GM19468 (cell line): Measurements from ENCODE around the gene TENM3.

Source experiments
- ATAC-seq: cut with Tn5 transposase; IDR thresholded peaks from one replicate; pipeline ENCODE4 v1.9.1; 2021; ENCODE audit warnings: mild to moderate bottlenecking, moderate library complexity, moderate number of reproducible peaks; ENCODE audit not compliant: unreplicated experiment; ENCODE audit errors: extremely low read depth

Gene TENM3

DNA sequence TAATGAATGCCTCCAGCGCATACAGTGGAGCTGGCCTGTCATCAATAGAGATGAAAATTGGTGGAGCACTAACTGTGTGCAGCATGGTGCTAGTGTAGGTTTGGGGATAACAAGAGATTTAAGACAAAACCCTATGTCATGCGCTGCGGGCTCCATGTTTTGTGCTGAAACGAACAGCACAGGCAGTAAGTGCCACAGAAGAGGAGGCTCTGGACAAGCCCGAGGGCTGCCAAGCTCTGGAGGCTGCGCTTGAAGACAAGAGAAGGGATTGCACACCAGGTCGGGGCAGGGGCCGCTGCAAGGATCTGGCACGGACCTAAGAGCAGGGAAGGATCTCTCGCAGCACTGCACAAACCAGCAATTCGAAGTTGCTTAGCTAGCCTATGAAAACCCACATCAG is 35.5 kb downstream of the TENM3 start:
- no peak for ATAC-seq

- ATAC-seq, result no peak
Observed at GRCh38 chr4:182280436-182281111, 37.4 kb downstream of the TENM3 start.

GRCh38 chr4:182286035-182286434 is 42.8 kb downstream of the TENM3 start:
- no peak for ATAC-seq

DNA sequence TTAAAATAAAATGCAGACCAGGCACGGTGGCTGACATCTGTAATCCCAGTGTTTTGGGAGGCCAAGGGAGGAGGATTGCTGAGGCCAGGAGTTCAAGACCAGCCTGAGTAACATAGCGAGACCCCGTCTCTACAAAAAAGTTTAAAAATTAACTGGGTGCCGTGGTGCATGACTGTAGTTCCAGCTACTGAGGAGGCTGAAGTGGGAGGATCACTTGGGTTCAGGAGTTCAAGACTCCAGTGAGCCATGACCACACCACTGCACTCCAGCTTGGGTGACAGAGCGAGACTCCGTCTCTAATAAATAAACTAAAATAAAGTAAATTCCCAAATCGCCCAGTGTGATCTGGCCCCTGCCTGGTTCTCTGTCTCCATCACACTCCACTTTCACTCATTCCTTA is 43.7 kb downstream of the TENM3 start:
- no peak for ATAC-seq

DNA sequence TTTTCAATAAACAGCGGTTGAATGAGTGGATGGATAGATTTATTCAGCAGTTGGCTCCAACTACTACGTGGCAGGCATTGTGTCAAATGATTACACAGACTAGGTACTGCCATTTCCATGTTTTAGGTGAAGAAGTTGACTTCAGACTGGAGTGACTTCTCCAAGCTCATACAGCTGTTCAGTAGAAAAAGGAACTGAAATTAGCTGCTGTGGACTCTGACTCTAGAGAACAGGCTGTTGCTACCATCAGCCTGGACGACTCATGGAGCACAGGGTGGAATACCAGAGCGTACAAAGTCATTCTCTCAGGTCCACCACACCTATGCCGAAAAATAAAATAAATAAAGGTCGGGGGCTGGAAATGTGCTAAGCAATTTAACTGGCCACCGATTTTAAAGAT is 45.3 kb downstream of the TENM3 start:
- no peak for ATAC-seq

DNA sequence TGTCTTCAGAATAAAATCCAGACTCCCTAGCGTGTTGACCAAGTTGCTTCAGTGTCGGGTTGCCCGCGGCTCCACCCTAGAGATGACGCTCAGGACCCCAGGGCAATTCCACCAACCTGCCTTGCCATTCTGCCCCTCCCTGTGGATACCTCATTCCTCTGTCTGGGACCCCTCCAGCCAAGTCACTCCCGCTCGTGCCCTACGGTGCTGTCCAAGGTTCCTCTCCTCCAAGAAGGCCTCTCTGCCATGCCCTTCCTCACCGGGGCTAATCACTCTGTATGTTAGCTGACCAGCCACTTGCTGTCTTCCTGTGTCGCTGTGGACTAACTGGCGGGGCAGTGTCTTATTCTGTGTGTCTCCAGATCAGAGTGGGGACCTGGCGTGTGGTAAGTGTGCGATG is 46.6 kb downstream of the TENM3 start:
- no peak for ATAC-seq

GRCh38 chr4:182291175-182291574 is 48.0 kb downstream of the TENM3 start:
- no peak for ATAC-seq

DNA sequence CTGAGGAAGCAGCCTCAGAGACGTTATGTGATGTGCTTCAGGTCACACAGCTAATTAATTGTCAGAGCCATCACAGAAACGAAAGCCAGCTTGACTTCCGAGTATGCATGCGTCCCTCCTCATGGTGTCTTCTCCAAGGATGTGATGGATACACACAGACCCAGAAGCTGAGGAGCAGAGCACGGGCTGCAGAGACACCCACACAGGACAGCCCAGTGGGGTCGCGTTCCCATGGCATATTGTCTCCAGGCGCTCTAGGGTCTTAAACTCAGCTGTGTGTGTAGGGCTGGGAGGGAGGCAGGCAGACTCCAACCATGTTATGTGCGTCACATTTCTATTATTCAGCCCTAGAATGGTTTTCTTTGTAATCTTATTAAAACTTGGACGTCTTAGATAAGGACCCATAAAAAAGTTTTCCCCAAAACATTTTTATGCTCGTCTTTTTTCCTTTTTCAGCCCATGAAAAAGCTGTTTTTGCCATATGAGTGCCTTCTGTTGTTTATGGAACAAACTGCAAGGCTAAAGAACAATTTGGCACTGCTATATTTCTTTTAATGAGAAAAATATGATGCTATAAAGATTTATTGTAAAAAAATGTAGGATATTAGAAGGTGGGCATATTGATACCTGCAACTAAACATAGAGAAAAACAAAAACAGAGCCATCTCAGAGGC is 48.5 kb downstream of the TENM3 start:
- no peak for ATAC-seq

GRCh38 chr4:182292612-182293011 is 49.4 kb downstream of the TENM3 start:
- no peak for ATAC-seq

DNA sequence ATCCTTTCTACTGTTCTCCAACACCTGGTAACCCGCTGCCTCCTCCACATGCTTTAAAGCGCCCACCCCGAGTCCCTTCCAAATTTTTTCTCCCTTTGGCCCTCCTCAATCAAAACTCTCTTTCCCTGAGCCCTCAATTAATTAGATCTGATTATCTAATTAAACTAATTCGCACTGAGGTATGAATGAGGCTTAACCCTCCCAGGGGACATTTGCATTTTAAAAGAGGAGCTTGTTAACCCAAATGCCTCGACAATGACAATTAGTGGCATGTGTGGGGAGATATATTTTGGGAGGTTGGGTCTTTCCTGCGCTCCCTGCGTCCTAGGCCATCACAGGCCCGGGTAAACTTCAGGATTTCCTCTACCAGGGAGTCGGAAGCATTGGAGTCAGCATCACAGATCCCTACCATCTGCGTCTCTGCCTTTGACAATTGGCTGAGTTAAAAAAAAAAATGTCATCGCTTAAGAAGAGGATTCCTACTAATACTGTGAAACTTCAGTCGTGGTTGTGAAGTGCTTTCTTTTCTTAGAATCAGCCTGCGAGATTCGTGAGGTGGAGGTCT is 50.6 kb downstream of the TENM3 start:
- no peak for ATAC-seq

- ATAC-seq, result no peak
Observed at GRCh38 chr4:182294451-182294850, 51.2 kb downstream of the TENM3 start.

GRCh38 chr4:182297659-182298058 is 54.5 kb downstream of the TENM3 start:
- no peak for ATAC-seq

- ATAC-seq, result no peak
Observed at GRCh38 chr4:182301736-182302135, 58.5 kb downstream of the TENM3 start.

DNA sequence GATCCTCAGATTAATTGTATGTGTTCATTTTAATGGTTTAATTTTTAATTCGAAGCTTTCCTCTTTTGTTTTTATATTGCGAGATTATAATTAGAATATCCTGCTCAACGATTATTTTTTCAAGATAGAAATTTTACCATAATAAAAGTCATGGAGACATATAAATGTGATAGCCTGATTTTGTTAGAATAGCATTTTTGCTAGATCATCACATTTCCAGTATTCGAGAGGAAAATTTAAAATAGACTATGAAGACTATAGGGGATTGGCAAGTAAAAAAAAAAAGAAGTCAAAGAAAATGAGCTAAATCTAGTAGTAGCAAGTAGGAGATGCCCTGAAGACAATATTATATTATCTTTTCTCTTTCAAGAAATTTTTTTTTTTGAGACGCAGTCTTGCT is 60.6 kb downstream of the TENM3 start:
- no peak for ATAC-seq

DNA sequence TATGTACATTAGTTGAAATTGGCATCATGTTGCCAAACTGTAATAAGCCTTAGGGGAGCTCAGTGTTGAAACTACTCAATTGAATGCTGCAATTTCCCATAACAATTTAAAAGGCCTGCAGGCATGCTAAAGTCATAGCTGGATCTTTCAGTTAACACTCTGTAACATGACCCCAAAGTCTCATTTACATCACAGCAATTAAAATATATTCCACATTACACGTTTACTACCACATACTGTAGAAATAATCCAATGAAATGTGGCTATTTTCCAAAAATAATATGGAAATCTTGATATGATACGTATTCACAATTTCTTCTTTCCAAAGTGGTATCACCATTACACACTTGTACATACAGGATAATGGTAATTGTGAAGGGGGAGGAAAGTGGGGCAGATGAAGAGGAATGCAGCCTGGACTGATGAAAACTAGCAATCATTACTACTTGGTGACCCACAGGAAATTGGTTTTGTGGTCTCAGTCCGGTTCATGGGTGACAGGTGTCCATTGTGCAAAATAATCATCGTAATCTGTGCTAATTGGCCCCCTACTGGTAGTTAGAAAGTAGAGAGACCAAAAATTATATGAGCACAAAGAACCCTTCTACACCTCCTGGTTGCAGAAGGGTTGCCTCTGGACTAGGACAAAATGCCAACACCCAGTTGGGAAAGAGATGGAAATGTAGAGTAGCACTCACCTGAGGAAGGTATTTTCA is 63.7 kb downstream of the TENM3 start:
- no peak for ATAC-seq

GRCh38 chr4:182307746-182308145 is 64.5 kb downstream of the TENM3 start:
- no peak for ATAC-seq

DNA sequence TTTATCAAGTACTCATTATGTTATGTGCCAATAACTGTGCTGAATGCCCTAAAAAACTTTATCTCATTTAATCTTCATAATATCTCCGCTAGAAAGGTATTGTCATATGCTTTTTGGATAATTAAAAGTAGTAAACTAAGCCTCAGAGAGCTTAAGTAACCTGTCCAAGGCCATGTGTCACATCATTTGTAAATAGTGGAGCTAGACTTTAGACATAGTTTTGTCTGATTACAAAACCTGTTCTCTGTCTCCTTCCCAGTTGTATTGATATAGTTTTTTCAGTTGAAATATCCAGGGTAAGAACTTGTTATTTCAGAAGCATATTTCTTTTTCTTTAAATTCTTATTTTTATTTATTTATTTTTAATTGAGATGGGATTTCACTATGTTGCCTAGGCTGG is 66.7 kb downstream of the TENM3 start:
- ATAC-seq, result no peak

- ATAC-seq, result no peak
Observed at GRCh38 chr4:182310316-182310715, 67.1 kb downstream of the TENM3 start.

DNA sequence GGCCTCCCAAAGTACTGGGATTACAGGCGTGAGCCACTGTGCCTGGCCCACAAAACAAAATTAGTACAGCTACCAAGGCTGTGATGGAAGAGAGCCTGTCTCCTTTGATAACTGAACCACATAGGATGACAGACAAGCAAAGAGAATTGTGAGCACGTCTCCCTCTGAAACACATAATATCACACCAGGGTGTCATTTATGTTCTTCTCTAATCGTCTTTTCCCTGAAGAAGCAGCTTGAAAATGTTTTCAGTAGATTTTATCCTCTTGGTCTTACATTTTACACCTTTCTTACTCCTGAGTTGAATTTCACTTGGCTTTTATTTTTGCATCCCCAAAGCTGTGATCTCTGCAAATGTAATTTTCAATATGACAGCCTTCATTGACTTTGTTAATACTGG is 67.8 kb downstream of the TENM3 start:
- no peak for ATAC-seq

DNA sequence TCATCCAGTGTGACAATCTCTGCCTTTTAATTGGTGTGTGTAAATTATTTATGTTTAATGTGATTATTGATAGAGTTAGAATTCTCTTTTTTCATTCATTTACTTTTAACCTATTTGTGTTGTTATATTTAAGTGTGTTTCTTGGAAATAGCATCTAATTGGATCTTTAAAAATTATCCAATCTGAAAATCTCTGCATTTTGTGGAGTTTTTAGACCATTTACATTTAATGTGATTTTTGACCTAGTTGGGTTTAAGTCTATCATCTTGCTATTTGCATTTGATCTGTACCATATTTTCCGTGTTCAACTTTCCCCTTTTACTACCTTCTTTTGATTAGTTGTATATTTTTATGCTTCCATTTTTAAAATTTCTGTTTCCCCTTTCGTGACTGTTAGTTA is 71.3 kb downstream of the TENM3 start:
- ATAC-seq, result no peak

- ATAC-seq, result no peak
Observed at GRCh38 chr4:182318256-182318655, 75.1 kb downstream of the TENM3 start.
